Naive B cell (primary cell): ENCODE measurements around the gene LYSET. TPM values are rescaled to one million over a fixed set of nuclear protein-coding genes. Genes with fewer than 3 reads are reported as not detected.
"Not testable (repeated sequence)": the region's sequence is repeated elsewhere in the genome, so short reads cannot be mapped to it uniquely, and the experiment has no call there.

Source experiments
- ATAC-seq, 2 donors: fragments of 150-1000 bp; cut with Tn5 transposase; 2 replicates each; pipeline ENCODE4 v1.10.0; 2021; ENCODE audit warnings: low read depth in 2 of 2, mild to moderate bottlenecking in 2 of 2, moderate library complexity in 2 of 2
- DNase-seq: peaks from one replicate; pipeline ENCODE4 v3.0.0; 2022
- H3K27ac Mint-ChIP-seq, 6 donors: one replicate each; pipeline ENCODE4 v1.8.0; 2020 to 2022; ENCODE audit warnings: mild to moderate bottlenecking in 6 of 6, mixed read lengths in 6 of 6, moderate library complexity in 5 of 6, inconsistent platforms in 2 of 6
- H3K27me3 Mint-ChIP-seq, 3 donors: one replicate each; pipeline ENCODE4 v1.8.0; 2021 to 2022; ENCODE audit warnings: mixed read lengths in 3 of 3, mild to moderate bottlenecking in 1 of 3
- H3K36me3 Mint-ChIP-seq, 2 donors: one replicate each; pipeline ENCODE4 v1.8.0; 2020 to 2022; ENCODE audit warnings: mixed read lengths in 2 of 2, inconsistent platforms in 1 of 2, mild to moderate bottlenecking in 1 of 2
- H3K4me1 Mint-ChIP-seq, 3 donors: one replicate each; pipeline ENCODE4 v1.8.0; 2020 to 2022; ENCODE audit warnings: mixed read lengths in 3 of 3, inconsistent platforms in 1 of 3, mild to moderate bottlenecking in 1 of 3, moderate library complexity in 1 of 3
- H3K4me3 Mint-ChIP-seq, 8 donors: one replicate each; pipeline ENCODE4 v1.8.0; 2020 to 2022; ENCODE audit warnings: mild to moderate bottlenecking in 8 of 8, mixed read lengths in 8 of 8, moderate library complexity in 8 of 8, inconsistent platforms in 2 of 8
- H3K9me3 Mint-ChIP-seq, 7 donors: one replicate each; pipeline ENCODE4 v1.8.0; 2020 to 2022; ENCODE audit warnings: mixed read lengths in 7 of 7, mild to moderate bottlenecking in 5 of 7, inconsistent platforms in 2 of 7, moderate library complexity in 1 of 7
- polyA plus RNA-seq, 6 donors: library from polyadenylated mRNA; unstranded; fragments of 300-500 nt; fragmentation: Illumina TruSeq; gene quantifications; one replicate each; pipeline ENCODE4 v1.2.3, GENCODE V29; 2021; ENCODE audit warnings: low read depth in 6 of 6

The LYSET gene
- polyA plus RNA-seq, 6 donors from 2014 or later = 33.0 to 71.6 (median 58.6) TPM

DNA sequence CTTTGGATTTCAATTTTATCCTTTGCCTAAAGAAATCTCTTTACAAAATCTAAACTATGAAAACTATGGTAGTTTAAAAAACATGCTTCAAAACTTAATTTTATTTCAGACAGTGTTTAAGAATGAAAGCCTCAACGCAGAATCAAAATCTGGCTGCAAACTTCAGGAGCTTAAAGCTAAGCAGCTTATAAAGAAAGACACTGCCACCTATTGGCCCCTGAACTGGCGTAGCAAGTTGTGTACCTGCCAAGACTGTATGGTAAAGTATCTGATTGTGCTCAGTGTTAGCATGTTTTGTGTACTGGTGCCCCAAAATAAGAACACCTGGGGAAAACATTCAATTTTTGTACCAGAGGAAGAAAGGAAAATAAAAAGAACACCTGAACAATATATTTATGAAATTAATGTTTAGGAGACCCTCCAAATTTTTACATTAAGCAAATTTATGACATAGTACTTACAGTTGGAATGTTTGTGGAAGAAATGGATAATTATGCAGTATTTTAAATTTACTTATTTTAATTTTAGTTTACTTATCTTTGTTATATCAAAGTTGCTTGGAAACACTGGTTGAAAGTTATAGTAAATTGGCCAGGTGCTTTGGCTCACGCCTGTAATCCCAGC, 34.1 kb downstream of the LYSET start:
- Mint-ChIP-seq H3K4me1 (no peaks in the 10 kb centered on the region), H3K4me3 (no peak overlapping the region), H3K27me3 (no peaks in the 10 kb centered on the region), H3K36me3 (peaks cover 8 to 25% of the 10 kb centered on the region in 2 donors), H3K9me3 (no peaks in the 10 kb centered on the region), H3K27ac (no peak overlapping the region)
- DNase-seq = peak; percentile 35
- peak; percentile 78 to 82 for ATAC-seq

- no peaks in the 10 kb centered on the region for H3K9me3 Mint-ChIP-seq
- no peaks in the 10 kb centered on the region for H3K27me3 Mint-ChIP-seq
- no peak overlapping the region for H3K4me3 Mint-ChIP-seq
- no peak for DNase-seq
- peaks cover 8 to 31% of the 10 kb centered on the region in 2 donors for H3K36me3 Mint-ChIP-seq
- no peak overlapping the region for H3K27ac Mint-ChIP-seq
- H3K4me1 Mint-ChIP-seq = no peaks in the 10 kb centered on the region
- no peak for ATAC-seq
Measured at GRCh38 chr14:93220509-93220908, 35.4 kb downstream of the LYSET start.

- DNase-seq (no peak), ATAC-seq (no peak)
- Mint-ChIP-seq H3K27me3 (no peaks in the 10 kb centered on the region), H3K36me3 (peaks cover 14 to 49% of the 10 kb centered on the region in 2 donors), H3K27ac (peak overlapping the region in 2 of 6 donors; percentile 15 to 84), H3K4me1 (no peaks in the 10 kb centered on the region), H3K9me3 (no peaks in the 10 kb centered on the region), H3K4me3 (no peak overlapping the region)
Measured at GRCh38 chr14:93223565-93223964, 38.4 kb downstream of the LYSET start.

DNA sequence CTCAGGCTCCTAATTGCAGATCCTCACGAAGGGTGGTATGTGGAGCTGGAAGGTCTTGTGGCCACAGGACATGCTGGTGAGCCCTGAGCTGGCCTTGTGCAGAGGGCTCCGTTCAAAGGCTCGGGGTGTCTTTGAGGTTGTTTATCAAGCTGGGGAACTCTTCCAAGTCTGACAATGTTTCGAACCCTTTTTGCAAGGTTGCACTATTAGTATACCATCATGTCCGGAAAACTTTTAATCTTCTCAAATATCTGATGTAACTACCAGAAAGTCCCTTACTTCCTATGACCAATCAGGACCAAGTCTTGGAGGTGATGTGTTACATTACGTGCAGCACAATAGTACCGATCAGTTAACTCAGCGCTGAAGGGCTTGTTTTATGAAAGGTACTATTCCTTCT, 43.4 kb downstream of the LYSET start:
- ATAC-seq (no peak), DNase-seq (no peak)
- Mint-ChIP-seq H3K36me3 (peaks cover 23 to 37% of the 10 kb centered on the region in 2 donors), H3K9me3 (peaks cover 0 to 2% (median 0%) of the 10 kb centered on the region in 7 donors), H3K4me3 (no peak overlapping the region), H3K4me1 (peaks cover 13 to 16% (median 14%) of the 10 kb centered on the region in 3 donors), H3K27ac (no peak overlapping the region), H3K27me3 (peaks cover 4 to 19% (median 16%) of the 10 kb centered on the region in 3 donors)

DNA sequence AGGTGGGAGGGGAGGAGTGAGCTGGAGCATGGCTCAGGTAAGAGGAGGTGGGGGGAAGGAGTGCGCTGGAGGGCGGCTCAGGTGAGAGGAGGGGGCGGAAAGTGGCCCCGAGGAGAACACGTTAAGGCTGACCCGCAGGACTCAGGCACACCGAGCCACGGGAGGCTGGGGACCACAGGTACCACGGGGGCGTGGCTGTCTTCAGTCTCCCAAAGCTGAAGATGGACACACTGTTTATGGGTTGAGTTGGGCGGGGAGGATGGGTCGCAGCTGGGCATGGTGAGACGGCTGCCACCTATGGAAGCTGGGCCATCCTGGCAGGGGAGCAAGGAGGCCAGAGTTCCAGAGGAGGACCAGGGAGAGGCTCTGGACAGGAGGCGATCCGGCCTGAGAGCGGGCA, 45.4 kb downstream of the LYSET start:
- H3K27me3 Mint-ChIP-seq = peaks cover 4 to 19% (median 16%) of the 10 kb centered on the region in 3 donors
- peaks cover 0 to 2% (median 0%) of the 10 kb centered on the region in 7 donors for H3K9me3 Mint-ChIP-seq
- no peak overlapping the region for H3K27ac Mint-ChIP-seq
- DNase-seq (no peak), ATAC-seq (no peak)
- peaks cover 14 to 28% (median 19%) of the 10 kb centered on the region in 3 donors for H3K4me1 Mint-ChIP-seq
- peaks cover 23 to 31% of the 10 kb centered on the region in 2 donors for H3K36me3 Mint-ChIP-seq
- peak overlapping the region in 3 of 8 donors; percentile 58 to 78 (median 76) for H3K4me3 Mint-ChIP-seq

GRCh38 chr14:93231129-93231979, 46.2 kb downstream of the LYSET start:
- no peak for ATAC-seq
- peaks cover 4 to 19% (median 16%) of the 10 kb centered on the region in 3 donors for H3K27me3 Mint-ChIP-seq

DNA sequence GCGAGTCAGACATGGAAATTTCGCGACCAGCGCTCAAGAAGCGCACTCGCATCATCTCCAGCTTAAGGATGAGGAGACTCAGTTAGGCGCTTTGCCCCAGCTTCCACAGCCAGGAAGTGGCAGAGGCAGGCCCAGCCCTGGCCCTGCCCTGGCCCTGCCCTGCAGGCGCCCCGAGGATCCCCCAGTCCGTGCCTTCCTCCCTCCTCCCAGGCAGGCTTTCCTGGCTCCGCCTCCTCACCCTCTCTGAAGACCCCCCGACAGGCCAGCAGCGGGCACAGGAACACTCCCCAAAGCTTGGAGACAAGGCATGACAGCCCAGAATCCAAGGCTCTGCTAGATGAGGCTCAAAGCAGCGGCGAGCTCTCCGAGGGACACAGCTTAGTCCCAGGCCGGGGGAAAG, 47.0 kb downstream of the LYSET start:
- Mint-ChIP-seq H3K36me3 (peaks cover 18% of the 10 kb centered on the region in 2 donors), H3K27ac (no peak overlapping the region), H3K27me3 (peaks cover 4 to 19% (median 16%) of the 10 kb centered on the region in 3 donors), H3K4me1 (peaks cover 14 to 28% (median 19%) of the 10 kb centered on the region in 3 donors), H3K9me3 (peaks cover 0 to 2% (median 0%) of the 10 kb centered on the region in 7 donors), H3K4me3 (no peak overlapping the region)
- ATAC-seq = no peak
- DNase-seq = no peak

More at GRCh38 chr14:93231129-93231979, 46.2 kb downstream of the LYSET start:
- peak overlapping the region in 1 of 6 donors; percentile 47 for H3K27ac Mint-ChIP-seq
- no peak for DNase-seq
- H3K4me3 Mint-ChIP-seq = peak overlapping the region in 4 of 8 donors; percentile 58 to 88 (median 77)
- H3K9me3 Mint-ChIP-seq = peaks cover 0 to 2% (median 0%) of the 10 kb centered on the region in 7 donors
- H3K36me3 Mint-ChIP-seq = peaks cover 23% of the 10 kb centered on the region in 2 donors
- H3K4me1 Mint-ChIP-seq = peaks cover 14 to 28% (median 19%) of the 10 kb centered on the region in 3 donors

DNA sequence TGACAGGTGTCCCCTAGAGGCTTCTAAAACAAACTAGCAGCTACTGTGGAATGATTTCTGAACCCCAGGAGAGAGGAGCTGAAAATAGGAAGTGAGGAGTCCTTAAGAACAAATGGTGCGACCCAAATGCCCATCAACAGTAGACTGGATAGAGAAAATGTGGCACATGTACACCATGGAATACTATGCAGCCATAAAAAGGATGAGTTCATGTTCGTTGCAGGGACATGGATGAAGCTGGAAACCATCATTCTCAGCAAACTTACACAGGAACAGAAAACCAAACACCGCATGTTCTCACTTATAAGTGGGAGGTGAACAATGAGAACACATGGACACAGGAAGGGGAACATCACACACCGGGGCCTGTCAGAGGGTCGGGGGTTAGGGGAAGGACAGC, 48.0 kb downstream of the LYSET start:
- H3K9me3 Mint-ChIP-seq, H3K36me3 Mint-ChIP-seq, H3K27ac Mint-ChIP-seq, DNase-seq, ATAC-seq, H3K4me3 Mint-ChIP-seq: not testable (repeated sequence)
- peaks cover 14 to 28% (median 19%) of the 10 kb centered on the region in 3 donors for H3K4me1 Mint-ChIP-seq
- H3K27me3 Mint-ChIP-seq = peaks cover 4 to 19% (median 16%) of the 10 kb centered on the region in 3 donors

GRCh38 chr14:93234798-93235197, 49.7 kb downstream of the LYSET start:
- Mint-ChIP-seq H3K4me3 (no peak overlapping the region), H3K9me3 (peaks cover 0 to 2% (median 0%) of the 10 kb centered on the region in 7 donors), H3K27me3 (peaks cover 4 to 16% (median 14%) of the 10 kb centered on the region in 3 donors), H3K27ac (peak overlapping the region in 1 of 6 donors; percentile 79), H3K36me3 (peaks cover 0 to 7% of the 10 kb centered on the region in 2 donors), H3K4me1 (peaks cover 14 to 28% (median 19%) of the 10 kb centered on the region in 3 donors)
- no peak for ATAC-seq
- no peak for DNase-seq

Other genes starting within 250 kb of the LYSET start
- 10 to 100 TPM in 5 of 6 donors, 1 to 10 TPM in 1; 8.5 to 20.1 (median 16.2) TPM for gene ITPK1, start 69.4 kb upstream of the LYSET start, polyA plus RNA-seq
- 100 to 1,000 TPM in 1 of 6 donors, 10 to 100 TPM in 5; 64.6 to 100 (median 82.0) TPM for gene MOAP1, start 420 bp upstream of the LYSET start, polyA plus RNA-seq
- gene GON7, start 21.7 kb downstream of the LYSET start, polyA plus RNA-seq = 10 to 100 TPM; 15.8 to 23.5 (median 21.6) TPM
- 10 to 100 TPM; 31.7 to 45.5 (median 38.6) TPM for gene UBR7, start 21.9 kb downstream of the LYSET start, polyA plus RNA-seq
- 10 to 100 TPM in 2 of 6 donors, 1 to 10 TPM in 4; 7.0 to 12.1 (median 9.6) TPM for gene BTBD7, start 147.7 kb downstream of the LYSET start, polyA plus RNA-seq
- not detected for gene COX8C, start 161.9 kb downstream of the LYSET start, polyA plus RNA-seq
- gene UNC79, start 245.6 kb downstream of the LYSET start, polyA plus RNA-seq = under 1 TPM in 2 of 6 donors, not detected in 4; 0.03 TPM